ENCODE data around the gene MAPKAP1. TPM values are rescaled to one million over a fixed set of nuclear protein-coding genes. Genes with fewer than 3 reads are reported as not detected.

Gene MAPKAP1
- total and polyA plus RNA-seq, 8 donors: 32.7 to 212 (median 78.2) TPM

GRCh38 chr9:125484350-125485282, 222.4 kb downstream of the MAPKAP1 start:
- DNase-seq: peak in 1 of 2 donors; percentile 67
- no peaks in the 10 kb centered on the region for H3K9me3 ChIP-seq
- TF ChIP-seq CTCF (IDR thresholded peaks at IDR 0.05) (no peak), POLR2AphosphoS5 (IDR thresholded peaks at IDR 0.05) (peak in 2 of 3 donors; percentile 48 to 51)
- peaks cover 0 to 36% (median 21%) of the 10 kb centered on the region in 4 donors for H3K4me1 ChIP-seq
- intact Hi-C loops (cut with DNase I; ENCODE audit: low total_unique reads): no loop called here
- H3K4me3 ChIP-seq: no peak overlapping the region
- WGBS, 5 donors: 71 to 88% (median 74%) methylated on average over 13 of the region's 13 CpGs
- peak overlapping the region in 4 of 5 donors; percentile 34 to 79 (median 66) for H3K27ac ChIP-seq
- peaks cover 5 to 30% (median 20%) of the 10 kb centered on the region in 4 donors for H3K36me3 ChIP-seq
- no peaks in the 10 kb centered on the region for H3K27me3 ChIP-seq

GRCh38 chr9:125483697-125484096, 223.3 kb downstream of the MAPKAP1 start:
- H3K27me3 ChIP-seq: no peaks in the 10 kb centered on the region
- H3K27ac ChIP-seq: peak overlapping the region in 4 of 5 donors; percentile 25 to 79 (median 58)
- TF ChIP-seq CTCF (IDR thresholded peaks at IDR 0.05): no peak
- TF ChIP-seq POLR2AphosphoS5 (IDR thresholded peaks at IDR 0.05): no peak
- TF ChIP-seq EP300 (IDR thresholded peaks at IDR 0.05): no peak
- no peak for TF ChIP-seq POLR2A (IDR thresholded peaks at IDR 0.05)
- H3K9me3 ChIP-seq: no peaks in the 10 kb centered on the region
- DNase-seq: no peak
- H3K4me1 ChIP-seq: peaks cover 0 to 36% (median 21%) of the 10 kb centered on the region in 4 donors
- peaks cover 7 to 35% (median 27%) of the 10 kb centered on the region in 4 donors for H3K36me3 ChIP-seq
- 86 to 94% (median 90%) methylated on average over 2 of the region's 2 CpGs for WGBS, 5 donors
- intact Hi-C loops (cut with DNase I; ENCODE audit: low total_unique reads): no loop called here
- no peak overlapping the region for H3K4me3 ChIP-seq

GRCh38 chr9:125479846-125480615, 227.0 kb downstream of the MAPKAP1 start:
- no peak for DNase-seq
- Histone ChIP-seq H3K4me3 (no peak overlapping the region), H3K36me3 (peaks cover 7 to 46% (median 39%) of the 10 kb centered on the region in 4 donors), H3K4me1 (peaks cover 7 to 23% (median 17%) of the 10 kb centered on the region in 4 donors), H3K27me3 (no peaks in the 10 kb centered on the region), H3K27ac (no peak overlapping the region), H3K9me3 (no peaks in the 10 kb centered on the region)
- intact Hi-C loops (cut with DNase I; ENCODE audit: low total_unique reads): no loop called here
- whole genome bisulfite sequencing, 5 donors: 85 to 91% (median 91%) methylated on average over 7 of the region's 7 CpGs
- TF ChIP-seq POLR2AphosphoS5 (IDR thresholded peaks at IDR 0.05) (no peak), CTCF (IDR thresholded peaks at IDR 0.05) (no peak), POLR2A (IDR thresholded peaks at IDR 0.05) (no peak), EP300 (IDR thresholded peaks at IDR 0.05) (no peak)

GRCh38 chr9:125477089-125477544, 229.9 kb downstream of the MAPKAP1 start:
- intact Hi-C loops (cut with DNase I; ENCODE audit: low total_unique reads): no loop called here
- Histone ChIP-seq H3K4me3 (no peak overlapping the region), H3K27me3 (no peaks in the 10 kb centered on the region), H3K36me3 (peaks cover 4 to 36% (median 35%) of the 10 kb centered on the region in 4 donors), H3K27ac (no peak overlapping the region), H3K4me1 (peaks cover 1 to 46% (median 27%) of the 10 kb centered on the region in 4 donors), H3K9me3 (no peaks in the 10 kb centered on the region)
- 37 to 72% (median 55%) methylated on average over 5 of the region's 5 CpGs for WGBS, 5 donors
- TF ChIP-seq POLR2AphosphoS5 (IDR thresholded peaks at IDR 0.05) (no peak), CTCF (IDR thresholded peaks at IDR 0.05) (no peak), POLR2A (IDR thresholded peaks at IDR 0.05) (no peak), EP300 (IDR thresholded peaks at IDR 0.05) (no peak)
- DNase-seq: no peak

All from stomach (tissue), 9 donors.